HCT116 (cell line): Measurements from ENCODE around the gene SLFNL1. TPM values are rescaled to one million over a fixed set of nuclear protein-coding genes. Genes with fewer than 3 reads are reported as not detected.

ENCODE experiments used
- ATAC-seq: fragments of 200-7000 bp; cut with Tn5 transposase; 2 replicates; pipeline ENCODE4 v1.9.1; 2020; ENCODE audit warnings: mild to moderate bottlenecking, moderate library complexity
- BruUV-seq: library from RNA; stranded (reverse); fragments of 400-500 nt; replicated peaks from 2 replicates; lab custom pipeline; 2021; lab: Mats Ljungman, UMichigan
- CTCF ChIA-PET: fragments of 300-600 bp; sonication (Branson Sonifier 250); formaldehyde crosslinking; loops from one replicate; lab custom pipeline; 2021; ENCODE audit warnings: antibody characterized with exemption; lab: Charles Lee
- POLR2A ChIA-PET: fragments of 300-600, 350-600 bp; sonication (Branson Sonifier 250); formaldehyde crosslinking; loops from one replicate; lab custom pipeline; 2021; ENCODE audit warnings: antibody characterized with exemption; lab: Charles Lee
- RAD21 ChIA-PET, 2 experiments: fragments of 300-600 bp; sonication (Branson Sonifier 250); formaldehyde crosslinking; loops; one replicate each; lab custom pipeline; 2023; ENCODE audit warnings: low total read pairs in 2 of 2; ENCODE audit not compliant: uncharacterized antibody in 2 of 2, unreplicated experiment in 2 of 2, low non-redundant PET in 1 of 2; lab: Charles Lee
- DNase-seq: peaks from one replicate; pipeline ENCODE4 v3.0.0-alpha.2; 2010; ENCODE audit warnings: low read depth, low spot score
- H2AFZ ChIP-seq: fragments of 200-600 bp; shearing (Covaris generic), sonication (generic); 2 replicates; pipeline ENCODE4 v1.6.1; 2017; ENCODE audit warnings: low read depth, mixed run types, mixed read lengths, antibody characterized with exemption, low read length; ENCODE audit not compliant: poor library complexity, severe bottlenecking
- H3K27ac ChIP-seq: 2 replicates; pipeline ENCODE4 v1.5.1; 2012; ENCODE audit warnings: low read depth, low read length
- H3K27me3 ChIP-seq: fragments of 200-600 bp; sonication (generic); 2 replicates; pipeline ENCODE4 v1.6.1; 2016; ENCODE audit warnings: mixed run types, low read length, mixed read lengths; ENCODE audit not compliant: insufficient read depth
- H3K36me3 ChIP-seq, 2 experiments: fragments of 200-500 bp in 1 of 2; fragments of 200-600 bp in 1 of 2; sonication (Bioruptor generic) in 1 of 2; sonication (generic) in 1 of 2; 2 replicates each; pipeline versions ENCODE4 v1.5.1 to v1.6.1; 2014 to 2016; ENCODE audit warnings: low read length in 2 of 2, inconsistent platforms in 1 of 2, mixed read lengths in 1 of 2, mixed run types in 1 of 2; ENCODE audit not compliant: insufficient read depth in 2 of 2, control insufficient read depth in 1 of 2
- H3K4me1 ChIP-seq, 2 experiments: fragments of 200-600 bp in 1 of 2; sonication (generic) in 1 of 2; 2 replicates each; pipeline versions ENCODE4 v1.5.1 to v1.6.1; 2012 to 2017; ENCODE audit warnings: low read length in 2 of 2, inconsistent platforms in 1 of 2, mild to moderate bottlenecking in 1 of 2, mixed read lengths in 1 of 2, mixed run types in 1 of 2, moderate library complexity in 1 of 2; ENCODE audit not compliant: insufficient read depth in 2 of 2, control insufficient read depth in 1 of 2
- H3K4me2 ChIP-seq: fragments of 200-600 bp; sonication (generic); 2 replicates; pipeline ENCODE4 v1.6.1; 2017; ENCODE audit warnings: mixed run types, low read length, mixed read lengths
- H3K4me3 ChIP-seq, 2 experiments: fragments of 200-600 bp in 1 of 2; sonication (generic) in 1 of 2; replicated peaks in 1 of 2; 2 replicates each; pipeline ENCODE4 v1.5.1; 2011 to 2016; ENCODE audit warnings: low read length in 2 of 2, control low read depth in 1 of 2, low read depth in 1 of 2, mild to moderate bottlenecking in 1 of 2, mixed read lengths in 1 of 2, mixed run types in 1 of 2
- H3K79me2 ChIP-seq: fragments of 200-600 bp; sonication (generic); 2 replicates; pipeline ENCODE4 v1.6.1; 2017; ENCODE audit warnings: mild to moderate bottlenecking, mixed run types, low read length, moderate library complexity, mixed read lengths; ENCODE audit not compliant: insufficient read depth
- H3K9ac ChIP-seq: fragments of 200-600 bp; sonication (generic); 2 replicates; pipeline ENCODE4 v1.6.1; 2016; ENCODE audit warnings: low read length, mixed read lengths
- H3K9me2 ChIP-seq: fragments of 200-600 bp; sonication (generic), shearing (Covaris generic); 2 replicates; pipeline ENCODE4 v1.6.1; 2017; ENCODE audit warnings: mixed run types, mild to moderate bottlenecking, moderate library complexity; ENCODE audit not compliant: insufficient read depth
- H3K9me3 ChIP-seq, 2 experiments: fragments of 200-500 bp in 1 of 2; fragments of 200-600 bp in 1 of 2; sonication (Bioruptor generic) in 1 of 2; sonication (generic) in 1 of 2; 2 replicates each; pipeline ENCODE4 v1.6.1; 2014 to 2017; ENCODE audit warnings: low read length in 2 of 2, mixed read lengths in 2 of 2, inconsistent platforms in 1 of 2, low read depth in 1 of 2, mild to moderate bottlenecking in 1 of 2, mixed run types in 1 of 2, moderate library complexity in 1 of 2; ENCODE audit not compliant: control insufficient read depth in 1 of 2, insufficient read depth in 1 of 2
- H4K20me1 ChIP-seq: fragments of 200-600 bp; sonication (generic), shearing (Covaris generic); 2 replicates; pipeline ENCODE4 v1.6.1; 2017; ENCODE audit warnings: mixed run types, mild to moderate bottlenecking, moderate library complexity; ENCODE audit not compliant: insufficient read depth
- CBX3 ChIP-seq: IDR thresholded peaks from 2 replicates; pipeline ENCODE4 v1.6.1; 2012; ENCODE audit warnings: low read depth
- FOSL1 ChIP-seq: IDR thresholded peaks from 2 replicates; pipeline ENCODE4 v1.6.1; 2012; ENCODE audit warnings: low read depth
- JUND ChIP-seq: IDR thresholded peaks from 2 replicates; pipeline ENCODE4 v1.6.1; 2012
- REST ChIP-seq: IDR thresholded peaks from 2 replicates; pipeline ENCODE4 v1.6.1; 2012; ENCODE audit warnings: low read depth
- TCF7L2 ChIP-seq: IDR thresholded peaks from 2 replicates; pipeline ENCODE4 v1.7.0; 2011; ENCODE audit warnings: borderline replicate concordance, inconsistent platforms; ENCODE audit not compliant: insufficient read depth, insufficient read length; ENCODE audit errors: extremely low read depth
- intact Hi-C: fragments of 100-400 bp; cut with micrococcal nuclease; formaldehyde crosslinking; loops from 2 replicates; pipeline ENCODE4 v1.10.0; 2022
- total RNA-seq: library from RNA; stranded (reverse); gene quantifications from one replicate; pipeline ENCODE4 v1.2.1, GENCODE V29; 2021; ENCODE audit not compliant: unreplicated experiment
- TF ChIP-seq, protein P1 (sequence below): IDR thresholded peaks from 2 replicates; pipeline ENCODE4 v1.6.1; 2012

SLFNL1 gene
- total RNA-seq, 1 experiment from 2014 or later, result 0.20 TPM

DNA sequence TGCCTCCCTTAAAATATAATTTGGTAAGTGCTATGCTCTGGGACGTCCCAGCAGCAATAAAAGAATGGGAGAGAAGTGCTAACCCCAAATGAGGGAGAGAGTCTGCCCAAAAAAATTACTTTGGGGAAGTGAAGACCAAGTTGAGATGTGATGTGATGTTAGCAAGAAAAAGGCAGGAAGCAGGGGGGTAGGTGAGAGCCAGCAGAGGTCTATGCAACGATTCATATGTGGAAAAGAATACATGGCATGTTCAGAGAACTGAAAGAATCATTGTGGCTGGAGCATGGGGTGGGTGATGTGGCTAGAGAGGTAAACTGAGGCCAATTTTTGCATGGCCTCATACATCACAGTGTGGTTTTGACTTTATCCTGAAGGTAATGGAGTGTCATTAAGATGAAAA is 47.6 kb downstream of the SLFNL1 start:
- DNase-seq (no peak), ATAC-seq (no peak)
- Histone ChIP-seq H3K36me3 (no peaks in the 10 kb centered on the region), H3K4me2 (no peak overlapping the region), H3K27ac (no peak overlapping the region), H3K9ac (no peak overlapping the region), H4K20me1 (no peaks in the 10 kb centered on the region), H3K9me3 (no peaks in the 10 kb centered on the region), H3K79me2 (no peaks in the 10 kb centered on the region), H3K4me1 (peaks cover 1 to 37% of the 10 kb centered on the region in 2 experiments; a peak in 3 of 4 replicates), H3K4me3 (no peak overlapping the region), H3K27me3 (no peaks in the 10 kb centered on the region), H2AFZ (no peak overlapping the region), H3K9me2 (no peaks in the 10 kb centered on the region)
- TF ChIP-seq, protein P1, sequence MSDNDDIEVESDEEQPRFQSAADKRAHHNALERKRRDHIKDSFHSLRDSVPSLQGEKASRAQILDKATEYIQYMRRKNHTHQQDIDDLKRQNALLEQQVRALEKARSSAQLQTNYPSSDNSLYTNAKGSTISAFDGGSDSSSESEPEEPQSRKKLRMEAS, result no peak
- TF ChIP-seq FOSL1, result no peak
- no peak for TF ChIP-seq TCF7L2
- TF ChIP-seq REST, result no peak
- TF ChIP-seq CBX3, result no peak
- TF ChIP-seq JUND, result no peak
- BruUV-seq, result no TSS peak
- ChIA-PET POLR2A (no interaction called here), RAD21 (no interaction called here), CTCF (no interaction called here)
- intact Hi-C loops, result no loop called here
